AG04450 (cell line): ENCODE data around the gene POU6F2. TPM values are rescaled to one million over a fixed set of nuclear protein-coding genes. Genes with fewer than 3 reads are reported as not detected.

Source experiments
- CTCF ChIA-PET: fragments of 300-600, 350-600 bp; formaldehyde crosslinking; extraction: SDS; loops from one replicate; lab custom pipeline; 2022; ENCODE audit warnings: antibody characterized with exemption, inconsistent platforms; lab: Charles Lee
- POLR2A ChIA-PET: fragments of 350-600 bp; formaldehyde crosslinking; extraction: SDS; loops from one replicate; lab custom pipeline; 2021; ENCODE audit warnings: antibody characterized with exemption, inconsistent platforms; lab: Yijun Ruan, JAX
- DNase-seq: peaks from one replicate; pipeline ENCODE4 v3.0.0-alpha.2; 2011; ENCODE audit warnings: low read depth, low spot score
- H3K27ac ChIP-seq: one replicate; pipeline ENCODE4 v1.5.1; 2012; ENCODE audit warnings: low read depth, low read length, control low read depth
- H3K27me3 ChIP-seq: one replicate; pipeline ENCODE4 v1.6.0; 2012; ENCODE audit warnings: low read length; ENCODE audit not compliant: control insufficient read depth, insufficient read depth
- H3K4me3 ChIP-seq: 2 replicates; pipeline ENCODE4 v1.5.1; 2011; ENCODE audit warnings: mild to moderate bottlenecking, low read depth, low read length, control low read depth
- H3K9me3 ChIP-seq: 2 replicates; pipeline ENCODE4 v1.5.1; 2012; ENCODE audit warnings: low read length; ENCODE audit not compliant: control insufficient read depth, insufficient read depth
- CTCF ChIP-seq: IDR thresholded peaks from 2 replicates; pipeline ENCODE4 v1.5.1; 2011; ENCODE audit warnings: low read depth, low read length, control low read depth, inconsistent platforms
- polyA plus RNA-seq: library from polyadenylated mRNA; depleted of rRNA; stranded (reverse); fragments of >200 nt; gene quantifications from 2 replicates; pipeline ENCODE4 v1.2.3, GENCODE V29; 2011

Gene POU6F2
- polyA plus RNA-seq, 1 experiment = not detected

- no peak overlapping the region for H3K27ac ChIP-seq
- no peak for TF ChIP-seq CTCF
- POLR2A ChIA-PET = no interaction called here
- no peaks in the 10 kb centered on the region for H3K9me3 ChIP-seq
- no peaks in the 10 kb centered on the region for H3K27me3 ChIP-seq
- no peak overlapping the region for H3K4me3 ChIP-seq
- CTCF ChIA-PET = no interaction called here
- DNase-seq = no peak
These were observed 354.4 kb downstream of the POU6F2 start for GRCh38 chr7:39332142-39332541.

- no peak for DNase-seq
- TF ChIP-seq CTCF = no peak
- H3K27ac ChIP-seq = no peak overlapping the region
- H3K9me3 ChIP-seq = no peaks in the 10 kb centered on the region
- H3K4me3 ChIP-seq = no peak overlapping the region
- ChIA-PET CTCF (interaction anchor here (1.1 kb wide), 1 partner anchor 11 kb away, joined by 3 read pairs; no protein-coding TSS in a partner anchor), POLR2A (no interaction called here)
- H3K27me3 ChIP-seq = no peaks in the 10 kb centered on the region
These were observed 356.0 kb downstream of the POU6F2 start for GRCh38 chr7:39333701-39334100.

- Histone ChIP-seq H3K9me3 (no peaks in the 10 kb centered on the region), H3K27me3 (no peaks in the 10 kb centered on the region), H3K27ac (no peak overlapping the region), H3K4me3 (no peak overlapping the region)
- POLR2A ChIA-PET = no interaction called here
- no peak for DNase-seq
- no peak for TF ChIP-seq CTCF
- CTCF ChIA-PET = no interaction called here
These were observed 358.7 kb downstream of the POU6F2 start for GRCh38 chr7:39336442-39336841.

- Histone ChIP-seq H3K27me3 (no peaks in the 10 kb centered on the region), H3K27ac (no peak overlapping the region), H3K9me3 (no peaks in the 10 kb centered on the region), H3K4me3 (no peak overlapping the region)
- ChIA-PET CTCF (no interaction called here), POLR2A (no interaction called here)
- no peak for DNase-seq
- TF ChIP-seq CTCF = no peak
These were observed 361.0 kb downstream of the POU6F2 start for GRCh38 chr7:39338716-39339115.

- no peaks in the 10 kb centered on the region for H3K27me3 ChIP-seq
- ChIA-PET POLR2A (no interaction called here), CTCF (no interaction called here)
- no peak overlapping the region for H3K27ac ChIP-seq
- no peak for DNase-seq
- no peak for TF ChIP-seq CTCF
- no peaks in the 10 kb centered on the region for H3K9me3 ChIP-seq
- H3K4me3 ChIP-seq = no peak overlapping the region
These were observed 361.9 kb downstream of the POU6F2 start for GRCh38 chr7:39339591-39339990.
